ENCODE results near the gene KDM8.

The KDM8 gene

GRCh38 chr16:27174798-27175197, 28.5 kb upstream of the KDM8 start:
- Histone ChIP-seq H3K9ac (ENCODE audit: low read length in 2 of 2) (no peak overlapping the region), H3K9me3 (ENCODE audit: control insufficient read depth in 2 of 2, low read length in 2 of 2) (peaks cover 3 to 6% of the 10 kb centered on the region in 2 donors), H3K36me3 (ENCODE audit: control insufficient read depth in 2 of 2, insufficient read depth in 2 of 2, low read length in 2 of 2) (no peaks in the 10 kb centered on the region), H3K27ac (ENCODE audit: low read length) (no peak overlapping the region), H3K4me1 (ENCODE audit: control insufficient read depth, insufficient read depth, low read length) (no peaks in the 10 kb centered on the region), H3K27me3 (ENCODE audit: control insufficient read depth in 1 of 2, insufficient read depth in 2 of 2, low read length in 2 of 2) (no peaks in the 10 kb centered on the region), H3K4me3 (ENCODE audit: low read length in 2 of 2) (no peak overlapping the region)

GRCh38 chr16:27175888-27176287, 27.4 kb upstream of the KDM8 start:
- no peak overlapping the region for H3K27ac ChIP-seq (ENCODE audit: low read length)
- no peaks in the 10 kb centered on the region for H3K4me1 ChIP-seq (ENCODE audit: control insufficient read depth, insufficient read depth, low read length)
- no peak overlapping the region for H3K4me3 ChIP-seq (ENCODE audit: low read length in 2 of 2)
- H3K27me3 ChIP-seq (ENCODE audit: control insufficient read depth in 1 of 2, insufficient read depth in 2 of 2, low read length in 2 of 2) = peaks cover 0 to under 1% of the 10 kb centered on the region in 2 donors
- H3K9me3 ChIP-seq (ENCODE audit: control insufficient read depth in 2 of 2, low read length in 2 of 2) = peaks cover 3 to 6% of the 10 kb centered on the region in 2 donors
- no peaks in the 10 kb centered on the region for H3K36me3 ChIP-seq (ENCODE audit: control insufficient read depth in 2 of 2, insufficient read depth in 2 of 2, low read length in 2 of 2)
- H3K9ac ChIP-seq (ENCODE audit: low read length in 2 of 2) = no peak overlapping the region

GRCh38 chr16:27177031-27177774, 26.1 kb upstream of the KDM8 start:
- no peak overlapping the region for H3K27ac ChIP-seq (ENCODE audit: low read length)
- no peak overlapping the region for H3K4me3 ChIP-seq (ENCODE audit: low read length in 2 of 2)
- H3K36me3 ChIP-seq (ENCODE audit: control insufficient read depth in 2 of 2, insufficient read depth in 2 of 2, low read length in 2 of 2) = no peaks in the 10 kb centered on the region
- peaks cover 0 to 2% of the 10 kb centered on the region in 2 donors for H3K27me3 ChIP-seq (ENCODE audit: control insufficient read depth in 1 of 2, insufficient read depth in 2 of 2, low read length in 2 of 2)
- peaks cover 0 to 3% of the 10 kb centered on the region in 2 donors for H3K9me3 ChIP-seq (ENCODE audit: control insufficient read depth in 2 of 2, low read length in 2 of 2)
- no peak overlapping the region for H3K9ac ChIP-seq (ENCODE audit: low read length in 2 of 2)
- no peaks in the 10 kb centered on the region for H3K4me1 ChIP-seq (ENCODE audit: control insufficient read depth, insufficient read depth, low read length)

- Histone ChIP-seq H3K36me3 (ENCODE audit: control insufficient read depth in 2 of 2, insufficient read depth in 2 of 2, low read length in 2 of 2) (no peaks in the 10 kb centered on the region), H3K4me3 (ENCODE audit: low read length in 2 of 2) (no peak overlapping the region), H3K9ac (ENCODE audit: low read length in 2 of 2) (peak overlapping the region in 1 of 2 donors; percentile 13), H3K9me3 (ENCODE audit: control insufficient read depth in 2 of 2, low read length in 2 of 2) (peaks cover 0 to 4% of the 10 kb centered on the region in 2 donors), H3K27me3 (ENCODE audit: control insufficient read depth in 1 of 2, insufficient read depth in 2 of 2, low read length in 2 of 2) (peaks cover 0 to 2% of the 10 kb centered on the region in 2 donors), H3K4me1 (ENCODE audit: control insufficient read depth, insufficient read depth, low read length) (no peaks in the 10 kb centered on the region), H3K27ac (ENCODE audit: low read length) (no peak overlapping the region)
These were observed 23.7 kb upstream of the KDM8 start for GRCh38 chr16:27179500-27180072.

- Histone ChIP-seq H3K27ac (ENCODE audit: low read length) (no peak overlapping the region), H3K27me3 (ENCODE audit: control insufficient read depth in 1 of 2, insufficient read depth in 2 of 2, low read length in 2 of 2) (peaks cover 0 to 3% of the 10 kb centered on the region in 2 donors), H3K9me3 (ENCODE audit: control insufficient read depth in 2 of 2, low read length in 2 of 2) (peaks cover 0 to 4% of the 10 kb centered on the region in 2 donors), H3K36me3 (ENCODE audit: control insufficient read depth in 2 of 2, insufficient read depth in 2 of 2, low read length in 2 of 2) (no peaks in the 10 kb centered on the region), H3K4me3 (ENCODE audit: low read length in 2 of 2) (no peak overlapping the region), H3K4me1 (ENCODE audit: control insufficient read depth, insufficient read depth, low read length) (no peaks in the 10 kb centered on the region), H3K9ac (ENCODE audit: low read length in 2 of 2) (no peak overlapping the region)
These were observed 22.1 kb upstream of the KDM8 start for GRCh38 chr16:27181019-27181790.

GRCh38 chr16:27182906-27183405, 20.4 kb upstream of the KDM8 start:
- Histone ChIP-seq H3K4me1 (ENCODE audit: control insufficient read depth, insufficient read depth, low read length) (no peaks in the 10 kb centered on the region), H3K9ac (ENCODE audit: low read length in 2 of 2) (no peak overlapping the region), H3K4me3 (ENCODE audit: low read length in 2 of 2) (no peak overlapping the region), H3K27me3 (ENCODE audit: control insufficient read depth in 1 of 2, insufficient read depth in 2 of 2, low read length in 2 of 2) (peaks cover 0 to 3% of the 10 kb centered on the region in 2 donors), H3K9me3 (ENCODE audit: control insufficient read depth in 2 of 2, low read length in 2 of 2) (peaks cover 0 to 4% of the 10 kb centered on the region in 2 donors), H3K27ac (ENCODE audit: low read length) (no peak overlapping the region), H3K36me3 (ENCODE audit: control insufficient read depth in 2 of 2, insufficient read depth in 2 of 2, low read length in 2 of 2) (no peaks in the 10 kb centered on the region)

- no peaks in the 10 kb centered on the region for H3K36me3 ChIP-seq (ENCODE audit: control insufficient read depth in 2 of 2, insufficient read depth in 2 of 2, low read length in 2 of 2)
- H3K9me3 ChIP-seq (ENCODE audit: control insufficient read depth in 2 of 2, low read length in 2 of 2) = peaks cover 0 to 4% of the 10 kb centered on the region in 2 donors
- H3K27ac ChIP-seq (ENCODE audit: low read length) = no peak overlapping the region
- H3K4me3 ChIP-seq (ENCODE audit: low read length in 2 of 2) = no peak overlapping the region
- peaks cover 0 to 10% of the 10 kb centered on the region in 2 donors for H3K27me3 ChIP-seq (ENCODE audit: control insufficient read depth in 1 of 2, insufficient read depth in 2 of 2, low read length in 2 of 2)
- no peaks in the 10 kb centered on the region for H3K4me1 ChIP-seq (ENCODE audit: control insufficient read depth, insufficient read depth, low read length)
- H3K9ac ChIP-seq (ENCODE audit: low read length in 2 of 2) = no peak overlapping the region
These were observed 17.6 kb upstream of the KDM8 start for GRCh38 chr16:27185776-27186130.

- H3K27ac ChIP-seq (ENCODE audit: low read length) = no peak overlapping the region
These were observed 14.7 kb upstream of the KDM8 start for GRCh38 chr16:27188633-27189032.

GRCh38 chr16:27189335-27189972, 13.9 kb upstream of the KDM8 start:
- H3K27ac ChIP-seq (ENCODE audit: low read length) = no peak overlapping the region
- H3K4me1 ChIP-seq (ENCODE audit: control insufficient read depth, insufficient read depth, low read length) = no peaks in the 10 kb centered on the region
- H3K27me3 ChIP-seq (ENCODE audit: control insufficient read depth in 1 of 2, insufficient read depth in 2 of 2, low read length in 2 of 2) = peaks cover 0 to 8% of the 10 kb centered on the region in 2 donors
- H3K9ac ChIP-seq (ENCODE audit: low read length in 2 of 2) = no peak overlapping the region
- H3K4me3 ChIP-seq (ENCODE audit: low read length in 2 of 2) = no peak overlapping the region
- H3K36me3 ChIP-seq (ENCODE audit: control insufficient read depth in 2 of 2, insufficient read depth in 2 of 2, low read length in 2 of 2) = no peaks in the 10 kb centered on the region
- no peaks in the 10 kb centered on the region for H3K9me3 ChIP-seq (ENCODE audit: control insufficient read depth in 2 of 2, low read length in 2 of 2)

More at GRCh38 chr16:27188633-27189032, 14.7 kb upstream of the KDM8 start:
- Histone ChIP-seq H3K9ac (ENCODE audit: low read length in 2 of 2) (no peak overlapping the region), H3K36me3 (ENCODE audit: control insufficient read depth in 2 of 2, insufficient read depth in 2 of 2, low read length in 2 of 2) (no peaks in the 10 kb centered on the region), H3K4me1 (ENCODE audit: control insufficient read depth, insufficient read depth, low read length) (no peaks in the 10 kb centered on the region), H3K4me3 (ENCODE audit: low read length in 2 of 2) (no peak overlapping the region), H3K27me3 (ENCODE audit: control insufficient read depth in 1 of 2, insufficient read depth in 2 of 2, low read length in 2 of 2) (peaks cover 0 to 8% of the 10 kb centered on the region in 2 donors), H3K9me3 (ENCODE audit: control insufficient read depth in 2 of 2, low read length in 2 of 2) (no peaks in the 10 kb centered on the region)

GRCh38 chr16:27190316-27190871, 12.9 kb upstream of the KDM8 start:
- Histone ChIP-seq H3K4me1 (ENCODE audit: control insufficient read depth, insufficient read depth, low read length) (no peaks in the 10 kb centered on the region), H3K27me3 (ENCODE audit: control insufficient read depth in 1 of 2, insufficient read depth in 2 of 2, low read length in 2 of 2) (peaks cover 0 to 9% of the 10 kb centered on the region in 2 donors), H3K4me3 (ENCODE audit: low read length in 2 of 2) (no peak overlapping the region), H3K9ac (ENCODE audit: low read length in 2 of 2) (no peak overlapping the region), H3K9me3 (ENCODE audit: control insufficient read depth in 2 of 2, low read length in 2 of 2) (no peaks in the 10 kb centered on the region), H3K27ac (ENCODE audit: low read length) (no peak overlapping the region), H3K36me3 (ENCODE audit: control insufficient read depth in 2 of 2, insufficient read depth in 2 of 2, low read length in 2 of 2) (no peaks in the 10 kb centered on the region)

All from stomach smooth muscle (tissue), 2 donors.